ENCODE data around the gene WDR37.

The WDR37 gene

GRCh38 chr10:1166101-1166827, 110.1 kb downstream of the WDR37 start:
- no peak for DNase-seq (ENCODE audit: low read depth in 1 of 2, low spot score in 1 of 2)

GRCh38 chr10:1166828-1167275, 110.7 kb downstream of the WDR37 start:
- DNase-seq (ENCODE audit: low read depth in 1 of 2, low spot score in 1 of 2) = no peak

- DNase-seq (ENCODE audit: low read depth in 1 of 2, low spot score in 1 of 2) = no peak
These were observed 112.6 kb downstream of the WDR37 start for GRCh38 chr10:1168763-1169162.

- DNase-seq (ENCODE audit: low read depth in 1 of 2, low spot score in 1 of 2) = no peak
These were observed 113.2 kb downstream of the WDR37 start for GRCh38 chr10:1169186-1169885.

- DNase-seq (ENCODE audit: low read depth in 1 of 2, low spot score in 1 of 2) = no peak
These were observed 114.0 kb downstream of the WDR37 start for GRCh38 chr10:1169981-1170866.

- DNase-seq (ENCODE audit: low read depth in 1 of 2, low spot score in 1 of 2) = no peak
These were observed 114.6 kb downstream of the WDR37 start for GRCh38 chr10:1170867-1171180.

- DNase-seq (ENCODE audit: low read depth in 1 of 2, low spot score in 1 of 2) = no peak
These were observed 115.0 kb downstream of the WDR37 start for GRCh38 chr10:1171182-1171581.

- DNase-seq (ENCODE audit: low read depth in 1 of 2, low spot score in 1 of 2) = no peak
These were observed 115.4 kb downstream of the WDR37 start for GRCh38 chr10:1171586-1171985.

- no peak for DNase-seq (ENCODE audit: low read depth in 1 of 2, low spot score in 1 of 2)
These were observed 116.2 kb downstream of the WDR37 start for GRCh38 chr10:1172256-1172984.

- no peak for DNase-seq (ENCODE audit: low read depth in 1 of 2, low spot score in 1 of 2)
These were observed 116.9 kb downstream of the WDR37 start for GRCh38 chr10:1173091-1173490.

- no peak for DNase-seq (ENCODE audit: low read depth in 1 of 2, low spot score in 1 of 2)
These were observed 117.8 kb downstream of the WDR37 start for GRCh38 chr10:1174022-1174421.

GRCh38 chr10:1175956-1176565, 119.9 kb downstream of the WDR37 start:
- DNase-seq (ENCODE audit: low read depth in 1 of 2, low spot score in 1 of 2) = no peak

- no peak for DNase-seq (ENCODE audit: low read depth in 1 of 2, low spot score in 1 of 2)
These were observed 121.8 kb downstream of the WDR37 start for GRCh38 chr10:1177936-1178335.

GRCh38 chr10:1178506-1178905, 122.3 kb downstream of the WDR37 start:
- DNase-seq (ENCODE audit: low read depth in 1 of 2, low spot score in 1 of 2) = no peak

- no peak for DNase-seq (ENCODE audit: low read depth in 1 of 2, low spot score in 1 of 2)
These were observed 123.3 kb downstream of the WDR37 start for GRCh38 chr10:1179346-1180070.

- DNase-seq (ENCODE audit: low read depth in 1 of 2, low spot score in 1 of 2) = no peak
These were observed 124.0 kb downstream of the WDR37 start for GRCh38 chr10:1180071-1180730.

- no peak for DNase-seq (ENCODE audit: low read depth in 1 of 2, low spot score in 1 of 2)
These were observed 124.7 kb downstream of the WDR37 start for GRCh38 chr10:1180836-1181235.
